Measurements from ENCODE around the gene NLRP9. TPM values are rescaled to one million over a fixed set of nuclear protein-coding genes. Genes with fewer than 3 reads are reported as not detected.

NLRP9 gene
- total RNA-seq, result not detected in 2 replicates

DNA sequence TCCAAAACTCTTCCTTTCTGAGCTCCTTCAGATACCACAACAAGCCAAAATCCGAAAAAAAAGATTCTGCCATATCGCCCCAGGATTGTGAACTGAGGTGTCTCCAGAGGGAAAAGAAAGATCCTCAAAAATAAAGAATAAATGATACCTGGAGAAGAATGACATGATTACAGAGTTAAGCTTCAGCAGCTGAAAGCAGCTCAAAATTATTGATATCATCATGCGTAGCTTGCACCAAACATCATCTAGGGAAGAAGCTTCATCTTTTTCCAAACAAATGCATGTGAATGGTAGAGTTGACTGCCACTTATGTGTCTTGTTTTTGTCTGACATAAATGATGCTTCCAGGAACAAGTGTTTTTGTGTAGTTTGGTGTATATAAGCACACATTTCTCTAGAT is at the start of gene NLRP9:
TSS of gene NLRP9 (minus strand) at position 101 of the 400 bp plus-strand sequence. CDS start at position 73, 28 bp downstream.

DNA sequence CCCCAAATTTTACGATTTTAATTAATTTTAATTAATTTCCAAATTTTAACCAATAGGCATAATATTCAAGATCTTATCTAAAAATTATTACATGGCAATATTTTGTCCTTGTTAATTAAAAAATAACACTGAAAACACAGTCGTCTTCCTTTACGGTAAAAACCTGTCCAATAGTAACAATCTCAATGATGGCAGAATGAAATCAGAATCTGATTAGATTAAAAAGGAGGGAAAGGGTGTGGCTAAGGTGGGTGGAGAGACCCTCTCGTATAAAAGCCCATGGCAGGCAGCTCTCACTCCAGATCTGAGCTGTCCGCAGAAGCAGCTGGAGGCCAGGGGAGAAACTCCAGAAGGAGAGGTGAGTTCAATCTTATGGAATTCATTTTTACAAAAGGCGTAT is 30.6 kb upstream of the NLRP9 start, which contains the start of gene RFPL4AL1:
TSS of gene RFPL4AL1 (plus strand) at position 301 of the 400 bp plus-strand sequence. CDS start 2,687 bp downstream, outside the sequence.

DNA sequence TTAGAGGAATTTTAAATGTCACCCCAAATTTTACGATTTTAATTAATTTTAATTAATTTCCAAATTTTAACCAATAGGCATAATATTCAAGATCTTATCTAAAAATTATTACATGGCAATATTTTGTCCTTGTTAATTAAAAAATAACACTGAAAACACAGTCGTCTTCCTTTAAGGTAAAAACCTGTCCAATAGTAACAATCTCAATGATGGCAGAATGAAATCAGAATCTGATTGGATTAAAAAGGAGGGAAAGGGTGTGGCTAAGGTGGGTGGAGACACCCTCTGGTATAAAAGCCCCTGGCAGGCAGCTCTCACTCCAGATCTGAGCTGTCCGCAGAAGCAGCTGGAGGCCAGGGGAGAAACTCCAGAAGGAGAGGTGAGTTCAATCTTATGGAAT is 20.6 kb upstream of the NLRP9 start, which contains the start of gene RFPL4A:
TSS of gene RFPL4A (plus strand) at position 301 of the 400 bp plus-strand sequence. CDS start 2,704 bp downstream, outside the sequence.

DNA sequence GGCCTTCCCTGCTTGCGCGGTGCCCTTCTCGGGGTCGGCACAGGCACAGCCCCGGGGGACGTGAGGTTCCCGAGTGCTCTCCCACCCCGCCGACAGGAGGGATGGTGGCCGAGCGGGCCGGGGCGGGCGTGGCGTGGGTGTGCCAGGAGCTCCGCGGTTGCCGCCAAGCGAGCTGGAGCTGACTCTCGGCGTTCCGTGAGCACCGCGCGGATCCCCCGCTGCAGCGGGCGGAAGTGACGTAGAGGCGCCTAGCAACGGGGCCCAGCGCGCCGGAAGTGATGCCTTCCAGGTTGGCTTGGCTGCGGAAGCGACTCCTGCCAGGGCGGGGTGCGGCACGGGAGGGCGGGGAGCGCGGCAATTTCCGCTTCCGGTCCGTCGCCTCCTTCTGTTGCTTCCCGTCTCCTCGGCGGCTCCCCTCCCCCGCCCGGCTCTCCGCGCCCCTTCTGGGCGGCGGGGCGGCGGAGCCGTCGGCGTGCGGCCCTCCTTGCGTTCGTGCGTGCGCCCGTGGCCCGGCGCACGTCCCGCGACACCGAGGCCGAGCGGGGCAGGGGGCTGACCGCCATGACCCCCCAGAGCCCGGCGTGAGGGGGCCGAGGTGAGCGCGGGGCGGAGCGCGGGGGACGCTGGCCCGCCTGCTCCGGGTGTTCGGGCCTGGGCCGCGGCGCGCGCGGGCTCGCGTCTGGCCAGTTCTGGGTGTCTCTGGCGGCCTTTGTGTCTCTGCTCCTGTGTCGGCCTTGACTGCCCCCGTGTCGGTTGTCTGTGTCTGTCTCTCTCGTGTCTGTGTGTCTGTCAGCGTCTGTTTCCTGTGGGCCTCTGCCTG is 63.2 kb downstream of the NLRP9 start, which contains the start of gene EPN1:
TSS of gene EPN1 (plus strand) at position 386 of the 820 bp plus-strand sequence. CDS start 3,402 bp downstream, outside the sequence.

Other genes with a start within 250 kb of the NLRP9 start
- 0.27 and 2.1 TPM in 2 replicates for gene SSC5D, start 250.0 kb downstream of the NLRP9 start, total RNA-seq
- not detected in 2 replicates for gene SBK2, start 201.3 kb downstream of the NLRP9 start, total RNA-seq
- 0.19 TPM in 1 of 2 replicates, not detected in the other for gene SBK3, start 192.9 kb downstream of the NLRP9 start, total RNA-seq
- gene ZNF579, start 157.6 kb downstream of the NLRP9 start, total RNA-seq, result 3.0 and 4.4 TPM in 2 replicates
- gene FIZ1, start 138.9 kb downstream of the NLRP9 start, total RNA-seq, result 1.9 and 2.2 TPM in 2 replicates
- gene ZNF524, start 138.1 kb downstream of the NLRP9 start, total RNA-seq, result 10.0 and 15.4 TPM in 2 replicates
- 0.54 and 1.0 TPM in 2 replicates for gene ZNF865, start 132.8 kb downstream of the NLRP9 start, total RNA-seq
- 3.1 and 4.0 TPM in 2 replicates for gene ZNF784, start 113.8 kb downstream of the NLRP9 start, total RNA-seq
- gene ZNF580, start 97.4 kb downstream of the NLRP9 start, total RNA-seq, result 1.7 and 3.5 TPM in 2 replicates
- gene ZNF581, start 94.8 kb downstream of the NLRP9 start, total RNA-seq, result 22.6 and 24.8 TPM in 2 replicates
- gene CCDC106, start 90.2 kb downstream of the NLRP9 start, total RNA-seq, result 6.1 and 6.6 TPM in 2 replicates
- 103 and 137 TPM in 2 replicates for gene U2AF2, start 83.4 kb downstream of the NLRP9 start, total RNA-seq
- gene EPN1, start 63.2 kb downstream of the NLRP9 start, total RNA-seq, result 73.5 and 110 TPM in 2 replicates
- gene RFPL4A, start 20.7 kb upstream of the NLRP9 start, total RNA-seq, result 0.36 TPM in 1 of 2 replicates, not detected in the other
- gene RFPL4AL1, start 30.7 kb upstream of the NLRP9 start, total RNA-seq, result not detected in 2 replicates
- gene NLRP11, start 93.6 kb upstream of the NLRP9 start, total RNA-seq, result not detected in 2 replicates
- gene NLRP4, start 98.1 kb upstream of the NLRP9 start, total RNA-seq, result not detected in 2 replicates
- not detected in 2 replicates for gene NLRP13, start 193.9 kb upstream of the NLRP9 start, total RNA-seq
- not detected in 2 replicates for gene NLRP8, start 209.4 kb upstream of the NLRP9 start, total RNA-seq
- not detected in 2 replicates for gene NLRP5, start 248.4 kb upstream of the NLRP9 start, total RNA-seq